IMR-90 (cell line): ENCODE data around the gene NRCAM. TPM values are rescaled to one million over a fixed set of nuclear protein-coding genes. Genes with fewer than 3 reads are reported as not detected.

ENCODE experiments used
- ATAC-seq: fragments of 200-7000 bp; cut with Tn5 transposase; 2 replicates; pipeline ENCODE4 v1.9.1; 2020; ENCODE audit warnings: low read depth, mild to moderate bottlenecking, moderate library complexity
- BruUV-seq: library from RNA; stranded (reverse); fragments of 400-500 nt; replicated peaks from 2 replicates; lab custom pipeline; 2021; lab: Mats Ljungman, UMichigan
- CTCF ChIA-PET: fragments of 300-600 bp; formaldehyde crosslinking; extraction: SDS; loops from one replicate; lab custom pipeline; 2021; ENCODE audit warnings: antibody characterized with exemption; lab: Yijun Ruan, JAX
- POLR2A ChIA-PET: fragments of 300-600 bp; sonication (Branson Sonifier 250); formaldehyde crosslinking; loops from one replicate; lab custom pipeline; 2022; ENCODE audit warnings: antibody characterized with exemption; ENCODE audit not compliant: unreplicated experiment; lab: Charles Lee
- DNase-seq: peaks from one replicate; pipeline ENCODE4 v3.0.0; 2013
- H2AFZ ChIP-seq: replicated peaks from 2 replicates; pipeline ENCODE3; 2013; ENCODE audit warnings: low read length, mild to moderate bottlenecking; ENCODE audit not compliant: poor library complexity
- H2AK5ac ChIP-seq: 2 replicates; pipeline ENCODE4 v1.6.1; 2013; ENCODE audit warnings: low read depth, low read length, inconsistent platforms
- H2AK9ac ChIP-seq: replicated peaks from 2 replicates; pipeline ENCODE3; 2013; ENCODE audit warnings: mild to moderate bottlenecking, low read depth, low read length, moderate library complexity; ENCODE audit not compliant: poor library complexity
- H2BK120ac ChIP-seq: 2 replicates; pipeline ENCODE4 v1.6.1; 2013; ENCODE audit warnings: low read depth, low read length, inconsistent platforms
- H2BK15ac ChIP-seq: 3 replicates; pipeline ENCODE4 v1.6.1; 2013; ENCODE audit warnings: low read depth, low read length, inconsistent platforms
- H2BK20ac ChIP-seq: 2 replicates; pipeline ENCODE4 v1.6.1; 2013; ENCODE audit warnings: low read depth, mild to moderate bottlenecking, inconsistent platforms, low read length, moderate library complexity
- H2BK5ac ChIP-seq: 2 replicates; pipeline ENCODE4 v1.6.1; 2013; ENCODE audit warnings: mild to moderate bottlenecking, low read depth, low read length, inconsistent platforms; ENCODE audit not compliant: poor library complexity, severe bottlenecking
- H3K14ac ChIP-seq: replicated peaks from 2 replicates; pipeline ENCODE4 v1.6.1; 2013; ENCODE audit warnings: low read depth, low read length, inconsistent platforms
- H3K18ac ChIP-seq: 2 replicates; pipeline ENCODE4 v1.6.1; 2013; ENCODE audit warnings: low read depth, low read length, control low read depth
- H3K23ac ChIP-seq: 2 replicates; pipeline ENCODE4 v1.6.1; 2013; ENCODE audit warnings: low read depth, low read length, inconsistent platforms
- H3K27ac ChIP-seq: 2 replicates; pipeline ENCODE4 v1.5.1; 2013; ENCODE audit warnings: mild to moderate bottlenecking, control low read depth, low read length; ENCODE audit not compliant: insufficient read depth
- H3K27me3 ChIP-seq: 2 replicates; pipeline ENCODE4 v1.6.1; 2013; ENCODE audit warnings: low read length; ENCODE audit not compliant: control insufficient read depth, insufficient read depth
- H3K36me3 ChIP-seq: 2 replicates; pipeline ENCODE4 v1.6.1; 2013; ENCODE audit warnings: low read length, mixed read lengths; ENCODE audit not compliant: control insufficient read depth, insufficient read depth
- H3K4ac ChIP-seq: 2 replicates; pipeline ENCODE4 v1.6.1; 2013; ENCODE audit warnings: low read depth, low read length, inconsistent platforms
- H3K4me1 ChIP-seq: 2 replicates; pipeline ENCODE4 v1.6.1; 2013; ENCODE audit warnings: low read length, mixed read lengths; ENCODE audit not compliant: control insufficient read depth, insufficient read depth
- H3K4me2 ChIP-seq: 2 replicates; pipeline ENCODE4 v1.6.1; 2013; ENCODE audit warnings: low read depth, mild to moderate bottlenecking, control low read depth, low read length, moderate library complexity
- H3K4me3 ChIP-seq: 2 replicates; pipeline ENCODE4 v1.5.1; 2013; ENCODE audit warnings: low read depth, mild to moderate bottlenecking, control low read depth, low read length, moderate library complexity; ENCODE audit not compliant: insufficient read depth
- H3K56ac ChIP-seq: 2 replicates; pipeline ENCODE4 v1.6.1; 2013; ENCODE audit warnings: low read length, inconsistent platforms; ENCODE audit not compliant: insufficient read depth; ENCODE audit errors: extremely low read depth
- H3K79me1 ChIP-seq, 2 experiments: 2 replicates each; pipeline ENCODE4 v1.6.1; 2013; ENCODE audit warnings: low read length in 2 of 2, inconsistent platforms in 1 of 2, low read depth in 1 of 2
- H3K9ac ChIP-seq: 2 replicates; pipeline ENCODE4 v1.6.1; 2013; ENCODE audit warnings: low read depth, low read length, control low read depth
- H3K9me1 ChIP-seq: 2 replicates; pipeline ENCODE4 v1.6.1; 2013; ENCODE audit warnings: low read length, inconsistent platforms; ENCODE audit not compliant: insufficient read depth
- H3K9me3 ChIP-seq: 2 replicates; pipeline ENCODE4 v1.6.1; 2013; ENCODE audit warnings: low read length; ENCODE audit not compliant: control insufficient read depth, insufficient read depth
- H4K20me1 ChIP-seq: 2 replicates; pipeline ENCODE4 v1.6.1; 2013; ENCODE audit warnings: low read length, inconsistent platforms; ENCODE audit not compliant: insufficient read depth
- H4K5ac ChIP-seq: 2 replicates; pipeline ENCODE4 v1.6.1; 2013; ENCODE audit warnings: mild to moderate bottlenecking, low read depth, low read length, control low read depth
- H4K8ac ChIP-seq, 2 experiments: 2 replicates each; pipeline ENCODE4 v1.6.1; 2013; ENCODE audit warnings: low read depth in 2 of 2, low read length in 2 of 2, control low read depth in 1 of 2, inconsistent platforms in 1 of 2
- H4K91ac ChIP-seq: 2 replicates; pipeline ENCODE4 v1.6.1; 2013; ENCODE audit warnings: low read depth, low read length, inconsistent platforms; ENCODE audit not compliant: insufficient read depth
- ELK1 ChIP-seq: fragments of 150-350 bp; IDR thresholded peaks from 2 replicates; pipeline ENCODE4 v1.6.1; 2016; ENCODE audit warnings: low read depth, mild to moderate bottlenecking, low read length, moderate library complexity, borderline replicate concordance
- WGBS, 2 experiments: methylation state at CpG; one replicate each; pipeline versions ENCODE4 v1.1.5 to v1.1.7; 2013; ENCODE audit warnings: missing lambda C conversion rate in 2 of 2; ENCODE audit not compliant: insufficient read length in 1 of 2; ENCODE audit errors: extremely low coverage in 2 of 2; 5-methylcytosine and 5-hydroxymethylcytosine counted together
- dilution Hi-C: fragments of 300-500 bp; cut with HindIII; formaldehyde crosslinking; loops from one replicate; pipeline ENCODE4 v1.14.3; 2018; ENCODE audit warnings: low sequenced_read_pairs; ENCODE audit not compliant: unreplicated experiment
- in situ Hi-C: fragments of 300-500 bp; cut with MboI; formaldehyde crosslinking; loops from 3 replicates; pipeline ENCODE4 v1.14.3; 2019; ENCODE audit warnings: low sequenced_read_pairs, inconsistent platforms, mixed read lengths
- intact Hi-C: fragments of 100-400 bp; cut with micrococcal nuclease; formaldehyde crosslinking; loops from 2 replicates; pipeline ENCODE4 v1.10.0; 2022
- polyA plus RNA-seq, 3 experiments: library from polyadenylated mRNA; depleted of rRNA; stranded (reverse); fragments of >200 nt; gene quantifications; 2 replicates each; pipeline ENCODE4 v1.2.3, GENCODE V29; 2012; ENCODE audit warnings: low replicate concordance in 1 of 3
- total RNA-seq: library from RNA; depleted of rRNA; stranded (reverse); fragments of >200 nt; gene quantifications from 2 replicates; pipeline ENCODE4 v1.2.3, GENCODE V29; 2012

NRCAM gene
- total and polyA plus RNA-seq, 2 of the 4 experiments (the other 2 are of a cell fraction): 0.46 to 1.1 TPM

GRCh38 chr7:108267615-108268014 is 188.6 kb downstream of the NRCAM start:
- dilution Hi-C loops: no loop called here
- BruUV-seq: no TSS peak
- no peaks in the 10 kb centered on the region for H4K20me1 ChIP-seq
- H3K18ac ChIP-seq: no peak overlapping the region
- POLR2A ChIA-PET: no interaction called here
- no peak overlapping the region for H3K4ac ChIP-seq
- H3K36me3 ChIP-seq: no peaks in the 10 kb centered on the region
- H2AFZ ChIP-seq: no peak overlapping the region
- H3K79me1 ChIP-seq: no peaks in the 10 kb centered on the region
- H2BK120ac ChIP-seq: no peak overlapping the region
- no peak overlapping the region for H4K91ac ChIP-seq
- CTCF ChIA-PET: no interaction called here
- H3K27ac ChIP-seq: no peak overlapping the region
- no CpG with 5 or more reads among the region's 1 CpG for WGBS, 2 experiments
- 0 out of 2 replicates have a peak, but pooled peaks cover 1% of the 10 kb centered on the region for H3K4me1 ChIP-seq
- H2BK20ac ChIP-seq: no peak overlapping the region
- H4K5ac ChIP-seq: no peak overlapping the region
- no peaks in the 10 kb centered on the region for H3K9me1 ChIP-seq
- H3K4me3 ChIP-seq: no peak overlapping the region
- no peak overlapping the region for H3K4me2 ChIP-seq
- H2AK5ac ChIP-seq: no peak overlapping the region
- no peak overlapping the region for H2BK5ac ChIP-seq
- in situ Hi-C loops: no loop called here
- H3K9me3 ChIP-seq: no peaks in the 10 kb centered on the region
- H3K14ac ChIP-seq: no peak overlapping the region
- H2AK9ac ChIP-seq: no peak overlapping the region
- H3K9ac ChIP-seq: no peak overlapping the region
- no peak overlapping the region for H2BK15ac ChIP-seq
- ATAC-seq (no peak), DNase-seq (no peak)
- H4K8ac ChIP-seq: no peak overlapping the region
- no peaks in the 10 kb centered on the region; the same call in none of the 2 replicates for H3K27me3 ChIP-seq
- no peak overlapping the region for H3K56ac ChIP-seq
- TF ChIP-seq ELK1: no peak
- no peak overlapping the region for H3K23ac ChIP-seq
- intact Hi-C loops: no loop called here
